Stimulated activated CD4-positive, alpha-beta T cell treated with anti-CD3 and anti-CD28 coated beads, Interleukin-4, amount 100 ng/mL, for 1 hour (primary cell): ENCODE measurements around the gene IQCH.

Experiments
- DNase-seq: peaks from one replicate; pipeline ENCODE4 v3.0.0-alpha.2; 2020

Gene IQCH

GRCh38 chr15:67456677-67457529 lies 202.3 kb downstream of the IQCH start:
- DNase-seq: peak; percentile 89

- DNase-seq: no peak
Measured at GRCh38 chr15:67458331-67459029, 203.9 kb downstream of the IQCH start.

- no peak for DNase-seq
Measured at GRCh38 chr15:67460521-67460920, 205.9 kb downstream of the IQCH start.

GRCh38 chr15:67461735-67462134 lies 207.1 kb downstream of the IQCH start:
- DNase-seq: no peak

GRCh38 chr15:67462875-67463274 lies 208.3 kb downstream of the IQCH start:
- DNase-seq: no peak

GRCh38 chr15:67463488-67463887 lies 208.9 kb downstream of the IQCH start:
- no peak for DNase-seq

GRCh38 chr15:67465196-67465952 lies 210.8 kb downstream of the IQCH start:
- no peak for DNase-seq

- DNase-seq: no peak
Measured at GRCh38 chr15:67468416-67468815, 213.8 kb downstream of the IQCH start.

- no peak for DNase-seq
Measured at GRCh38 chr15:67469680-67470079, 215.1 kb downstream of the IQCH start.

GRCh38 chr15:67472957-67473356 lies 218.4 kb downstream of the IQCH start:
- no peak for DNase-seq

- DNase-seq: no peak
Measured at GRCh38 chr15:67474405-67475110, 220.0 kb downstream of the IQCH start.

- DNase-seq: no peak
Measured at GRCh38 chr15:67479781-67480505, 225.4 kb downstream of the IQCH start.

GRCh38 chr15:67480741-67481140 lies 226.2 kb downstream of the IQCH start:
- no peak for DNase-seq

GRCh38 chr15:67481680-67482079 lies 227.1 kb downstream of the IQCH start:
- no peak for DNase-seq

- no peak for DNase-seq
Measured at GRCh38 chr15:67495585-67495984, 241.0 kb downstream of the IQCH start.

GRCh38 chr15:67501177-67501835 lies 246.7 kb downstream of the IQCH start:
- no peak for DNase-seq

GRCh38 chr15:67501836-67502461 lies 247.4 kb downstream of the IQCH start:
- DNase-seq: no peak

GRCh38 chr15:67504056-67504455 lies 249.5 kb downstream of the IQCH start:
- DNase-seq: no peak

GRCh38 chr15:67504796-67505195 lies 250.2 kb downstream of the IQCH start:
- DNase-seq: no peak

GRCh38 chr15:67505675-67506572 lies 251.3 kb downstream of the IQCH start:
- no peak for DNase-seq
